ENCODE data around the gene PARD3. TPM values are rescaled to one million over a fixed set of nuclear protein-coding genes. Genes with fewer than 3 reads are reported as not detected.

Gene PARD3
- total RNA-seq, 1 experiment from 2014 or later: 46.3 TPM

- TF ChIP-seq CTCF (IDR thresholded peaks at IDR 0.05 in 2 of 3, conservative IDR thresholded peaks at IDR 0.05 in 1 of 3; ENCODE audit: borderline replicate concordance in 1 of 3, insufficient read depth in 1 of 3, low read depth in 2 of 3, low read length in 2 of 3): no peak
- no peak for TF ChIP-seq POLR2A (IDR thresholded peaks at IDR 0.05; ENCODE audit: borderline replicate concordance, extremely low read depth, insufficient read depth, insufficient read length)
- no peak for TF ChIP-seq ZFX (IDR thresholded peaks at IDR 0.05)
- TF ChIP-seq ELF1 (IDR thresholded peaks at IDR 0.05; ENCODE audit: borderline replicate concordance, low read depth): no peak
- TF ChIP-seq CEBPB (IDR thresholded peaks at IDR 0.05; ENCODE audit: low read depth): no peak
Observed at GRCh38 chr10:34081347-34081743, 733.8 kb downstream of the PARD3 start (continued).

- no peak overlapping the region for H3K4me3 ChIP-seq (replicated peaks in 1 of 2; ENCODE audit: low read depth in 1 of 2, low read length in 2 of 2)
- no peaks in the 10 kb centered on the region for H3K4me1 ChIP-seq (ENCODE audit: control insufficient read depth in 1 of 2, insufficient read depth in 2 of 2, low read length in 2 of 2)
- no TSS peak for BruUV-seq (replicated peaks)
- H3K4me2 ChIP-seq (ENCODE audit: low read length): no peak overlapping the region
- ATAC-seq: no peak
- RAD21 ChIA-PET (ENCODE audit: low non-redundant PET in 1 of 2, low total read pairs in 2 of 2, uncharacterized antibody in 2 of 2, unreplicated experiment in 2 of 2): no interaction called here
- no peak overlapping the region for H2AFZ ChIP-seq (ENCODE audit: low read depth, low read length, poor library complexity, severe bottlenecking)
- no peaks in the 10 kb centered on the region for H3K9me2 ChIP-seq (ENCODE audit: insufficient read depth)
- H3K27me3 ChIP-seq (ENCODE audit: insufficient read depth, low read length): no peaks in the 10 kb centered on the region
- H4K20me1 ChIP-seq (ENCODE audit: insufficient read depth): no peaks in the 10 kb centered on the region
- no peak overlapping the region for H3K27ac ChIP-seq (ENCODE audit: low read depth, low read length)
- H3K36me3 ChIP-seq (ENCODE audit: control insufficient read depth in 1 of 2, insufficient read depth in 2 of 2, low read length in 2 of 2): no peaks in the 10 kb centered on the region
- TF ChIP-seq YY1 (IDR thresholded peaks at IDR 0.05; ENCODE audit: extremely low read depth, insufficient replicate concordance, low read depth, low read length) (no peak), CEBPB (IDR thresholded peaks at IDR 0.05; ENCODE audit: low read depth) (no peak), TCF7L2 (IDR thresholded peaks at IDR 0.05; ENCODE audit: borderline replicate concordance, extremely low read depth, insufficient read depth, insufficient read length) (no peak)
- no peak overlapping the region for H3K9ac ChIP-seq (ENCODE audit: low read length)
- no peaks in the 10 kb centered on the region for H3K79me2 ChIP-seq (ENCODE audit: insufficient read depth, low read length)
- POLR2A ChIA-PET: no interaction called here
- DNase-seq (ENCODE audit: low read depth, low spot score): no peak
- intact Hi-C loops (cut with micrococcal nuclease): loop anchor here (10.0 kb wide), 1 partner anchor 746 kb away; the partner anchor contains the start of gene NRP1
- CTCF ChIA-PET: interaction anchor here (1.7 kb wide), 1 partner anchor 558 kb away, joined by 11 read pairs; no protein-coding TSS in a partner anchor
- H3K9me3 ChIP-seq (ENCODE audit: control insufficient read depth in 1 of 2, insufficient read depth in 1 of 2, low read depth in 1 of 2, low read length in 2 of 2): no peaks in the 10 kb centered on the region
Observed at GRCh38 chr10:34080485-34081346, 734.4 kb downstream of the PARD3 start.

All from HCT116 (cell line).